Caco-2 (cell line): ENCODE results near the gene CDR2. TPM values are rescaled to one million over a fixed set of nuclear protein-coding genes. Genes with fewer than 3 reads are reported as not detected.

Source experiments
- BruUV-seq: library from RNA; stranded (reverse); fragments of 400-500 nt; replicated peaks from 2 replicates; lab custom pipeline; 2021; lab: Mats Ljungman, UMichigan
- CTCF ChIA-PET: fragments of 300-600 bp; sonication (Branson Sonifier 250); formaldehyde crosslinking; loops from one replicate; lab custom pipeline; 2022; ENCODE audit warnings: antibody characterized with exemption; lab: Charles Lee
- POLR2A ChIA-PET: fragments of 300-600 bp; sonication (Branson Sonifier 250); formaldehyde crosslinking; loops from one replicate; lab custom pipeline; 2022; ENCODE audit warnings: antibody characterized with exemption; lab: Charles Lee
- DNase-seq, 2 experiments: peaks; one replicate each; pipeline versions ENCODE4 v3.0.0 to v3.0.0-alpha.2; 2020 to 2022
- H3K27me3 ChIP-seq: replicated peaks from 2 replicates; pipeline ENCODE4 v1.6.0; 2011; ENCODE audit warnings: low read length; ENCODE audit not compliant: control insufficient read depth, insufficient read depth
- H3K36me3 ChIP-seq: 2 replicates; pipeline ENCODE4 v1.5.1; 2011; ENCODE audit warnings: low read length; ENCODE audit not compliant: control insufficient read depth, insufficient read depth
- H3K4me1 ChIP-seq: fragments of 250-450 bp; sonication (Bioruptor Pico); 2 replicates; pipeline ENCODE4 v1.5.1; 2020; ENCODE audit warnings: mild to moderate bottlenecking
- H3K4me3 ChIP-seq: 2 replicates; pipeline ENCODE4 v1.5.1; 2011; ENCODE audit warnings: low read depth, mild to moderate bottlenecking, control low read depth, low read length
- H3K9me3 ChIP-seq: fragments of 250-450 bp; sonication (Bioruptor Pico); 2 replicates; pipeline ENCODE4 v1.5.1; 2020; ENCODE audit warnings: mild to moderate bottlenecking, moderate library complexity
- H3K27ac Mint-ChIP-seq: one replicate; pipeline ENCODE4 v1.8.0; 2022; ENCODE audit warnings: mixed read lengths; ENCODE audit not compliant: unreplicated experiment
- H3K27me3 Mint-ChIP-seq: one replicate; pipeline ENCODE4 v1.8.0; 2022; ENCODE audit warnings: mixed read lengths; ENCODE audit not compliant: insufficient read depth, unreplicated experiment
- H3K36me3 Mint-ChIP-seq: one replicate; pipeline ENCODE4 v1.8.0; 2022; ENCODE audit warnings: mild to moderate bottlenecking, mixed read lengths; ENCODE audit not compliant: insufficient read depth, unreplicated experiment
- H3K4me1 Mint-ChIP-seq: one replicate; pipeline ENCODE4 v1.8.0; 2022; ENCODE audit warnings: low read depth, mixed read lengths; ENCODE audit not compliant: unreplicated experiment
- H3K4me3 Mint-ChIP-seq: one replicate; pipeline ENCODE4 v1.8.0; 2022; ENCODE audit warnings: mild to moderate bottlenecking, moderate library complexity, mixed read lengths; ENCODE audit not compliant: unreplicated experiment
- H3K9me3 Mint-ChIP-seq: one replicate; pipeline ENCODE4 v1.8.0; 2022; ENCODE audit warnings: mixed read lengths; ENCODE audit not compliant: unreplicated experiment
- intact Hi-C: fragments of 100-400 bp; cut with micrococcal nuclease; formaldehyde crosslinking; loops from one replicate; pipeline ENCODE4 v1.10.0; 2022; ENCODE audit not compliant: unreplicated experiment
- total RNA-seq: library from RNA; stranded (reverse); gene quantifications from 2 replicates; pipeline ENCODE4 v1.2.3, GENCODE V29; 2022
- TF ChIP-seq, protein P1 (sequence below), 2 experiments: fragments of 200-600 bp in 1 of 2; IDR thresholded peaks; 1 replicate in 1 of 2; 2 replicates in 1 of 2; pipeline versions ENCODE4 v1.5.1 to v1.8.0; 2011 to 2022; ENCODE audit warnings: antibody characterized with exemption in 1 of 2, control low read depth in 1 of 2, inconsistent platforms in 1 of 2, low read depth in 1 of 2, low read length in 1 of 2, mild to moderate bottlenecking in 1 of 2, moderate library complexity in 1 of 2; ENCODE audit not compliant: insufficient read depth in 1 of 2, severe bottlenecking in 1 of 2, unreplicated experiment in 1 of 2

The CDR2 gene
- total RNA-seq, 1 experiment from 2014 or later, result 24.3 TPM

DNA sequence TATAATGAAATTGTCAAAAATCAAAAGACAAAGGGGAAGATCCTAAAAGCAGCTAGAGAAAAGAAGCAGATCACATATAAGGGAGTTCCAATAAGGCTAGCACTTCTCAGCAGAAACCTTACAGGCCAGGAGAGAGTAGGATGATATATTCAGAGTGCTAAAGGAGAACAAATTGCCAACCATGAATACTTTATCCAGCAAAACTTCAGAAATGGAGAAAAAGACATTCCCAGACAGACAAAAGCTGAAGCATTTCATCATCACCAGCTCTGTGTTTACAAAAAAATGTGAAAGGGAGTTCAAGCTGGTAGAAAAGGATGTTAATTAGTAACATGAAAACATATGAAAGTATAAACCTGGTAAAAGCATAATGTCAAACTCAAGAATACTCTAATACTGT lies 37.4 kb downstream of the CDR2 start:
- CTCF ChIA-PET, result interaction anchor here (0.8 kb wide), 1 partner anchor 9 kb away, joined by 4 read pairs; no protein-coding TSS in a partner anchor
- H3K27me3 Mint-ChIP-seq, result no peaks in the 10 kb centered on the region
- Histone ChIP-seq H3K4me3 (no peak overlapping the region), H3K9me3 (peaks cover 10% of the 10 kb centered on the region), H3K4me1 (no peaks in the 10 kb centered on the region), H3K27me3 (no peaks in the 10 kb centered on the region), H3K36me3 (peaks cover 5% of the 10 kb centered on the region; the same call in 1 of the 2 replicates)
- no peak for DNase-seq
- no peaks in the 10 kb centered on the region for H3K4me1 Mint-ChIP-seq
- H3K36me3 Mint-ChIP-seq, result peaks cover 86% of the 10 kb centered on the region
- intact Hi-C loops, result no loop called here
- POLR2A ChIA-PET, result no interaction called here
- peaks cover 36% of the 10 kb centered on the region for H3K9me3 Mint-ChIP-seq
- BruUV-seq, result no TSS peak
- no peak overlapping the region for H3K4me3 Mint-ChIP-seq
- TF ChIP-seq, protein P1, sequence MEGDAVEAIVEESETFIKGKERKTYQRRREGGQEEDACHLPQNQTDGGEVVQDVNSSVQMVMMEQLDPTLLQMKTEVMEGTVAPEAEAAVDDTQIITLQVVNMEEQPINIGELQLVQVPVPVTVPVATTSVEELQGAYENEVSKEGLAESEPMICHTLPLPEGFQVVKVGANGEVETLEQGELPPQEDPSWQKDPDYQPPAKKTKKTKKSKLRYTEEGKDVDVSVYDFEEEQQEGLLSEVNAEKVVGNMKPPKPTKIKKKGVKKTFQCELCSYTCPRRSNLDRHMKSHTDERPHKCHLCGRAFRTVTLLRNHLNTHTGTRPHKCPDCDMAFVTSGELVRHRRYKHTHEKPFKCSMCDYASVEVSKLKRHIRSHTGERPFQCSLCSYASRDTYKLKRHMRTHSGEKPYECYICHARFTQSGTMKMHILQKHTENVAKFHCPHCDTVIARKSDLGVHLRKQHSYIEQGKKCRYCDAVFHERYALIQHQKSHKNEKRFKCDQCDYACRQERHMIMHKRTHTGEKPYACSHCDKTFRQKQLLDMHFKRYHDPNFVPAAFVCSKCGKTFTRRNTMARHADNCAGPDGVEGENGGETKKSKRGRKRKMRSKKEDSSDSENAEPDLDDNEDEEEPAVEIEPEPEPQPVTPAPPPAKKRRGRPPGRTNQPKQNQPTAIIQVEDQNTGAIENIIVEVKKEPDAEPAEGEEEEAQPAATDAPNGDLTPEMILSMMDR (IDR thresholded peaks at IDR 0.05; ENCODE audit: insufficient read depth in 1 of 2, low read depth in 1 of 2, low read length in 1 of 2, severe bottlenecking in 1 of 2, unreplicated experiment in 1 of 2), result no peak
- H3K27ac Mint-ChIP-seq, result no peak overlapping the region

GRCh38 chr16:22336581-22336980 lies 37.8 kb downstream of the CDR2 start:
- ChIA-PET POLR2A (no interaction called here), CTCF (interaction anchor here (0.8 kb wide), 1 partner anchor 10 kb away, joined by 4 read pairs; no protein-coding TSS in a partner anchor)
- no peak for DNase-seq
- H3K27me3 ChIP-seq, result no peaks in the 10 kb centered on the region
- Mint-ChIP-seq H3K4me1 (no peaks in the 10 kb centered on the region), H3K36me3 (peaks cover 86% of the 10 kb centered on the region), H3K9me3 (peaks cover 36% of the 10 kb centered on the region), H3K27me3 (no peaks in the 10 kb centered on the region), H3K4me3 (no peak overlapping the region), H3K27ac (no peak overlapping the region)
- peaks cover 10% of the 10 kb centered on the region for H3K9me3 ChIP-seq
- peaks cover 5% of the 10 kb centered on the region; the same call in 1 of the 2 replicates for H3K36me3 ChIP-seq
- intact Hi-C loops, result no loop called here
- H3K4me3 ChIP-seq, result no peak overlapping the region
- H3K4me1 ChIP-seq, result no peaks in the 10 kb centered on the region
- TF ChIP-seq, protein P1 (IDR thresholded peaks at IDR 0.05; ENCODE audit: insufficient read depth in 1 of 2, low read depth in 1 of 2, low read length in 1 of 2, severe bottlenecking in 1 of 2, unreplicated experiment in 1 of 2), result no peak
- TSS peak; percentile 12 for BruUV-seq

DNA sequence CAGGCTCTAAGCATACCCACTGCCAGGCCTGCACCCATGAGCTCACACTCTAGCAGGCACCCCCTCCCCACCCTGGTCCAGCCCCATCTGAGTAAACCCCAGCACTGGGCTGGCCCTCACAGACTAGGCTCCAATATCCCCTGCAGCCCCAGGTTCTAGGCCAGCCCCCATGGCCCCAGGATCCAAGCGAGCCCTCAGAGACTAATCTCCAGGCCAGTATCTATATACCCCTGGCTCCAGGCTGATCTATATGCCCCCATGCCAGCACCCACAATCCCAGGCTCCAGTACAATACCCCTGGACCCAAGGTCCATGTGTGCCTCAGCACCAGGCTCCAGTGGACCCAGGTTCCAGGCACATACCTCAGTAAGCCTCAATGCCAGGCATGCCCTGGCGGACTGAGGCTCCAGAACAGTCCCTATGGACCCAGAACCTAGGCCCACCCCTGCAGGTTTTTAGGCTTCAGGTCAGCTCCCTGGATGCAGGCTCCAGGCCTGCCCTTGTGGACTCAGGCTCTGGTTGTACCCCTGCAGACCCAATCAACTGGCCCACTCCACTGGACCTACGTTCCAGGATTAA lies 38.7 kb downstream of the CDR2 start:
- Histone ChIP-seq H3K27me3 (no peaks in the 10 kb centered on the region), H3K4me3 (no peak overlapping the region), H3K36me3 (peaks cover 5% of the 10 kb centered on the region; the same call in 1 of the 2 replicates), H3K9me3 (peaks cover 10% of the 10 kb centered on the region), H3K4me1 (no peaks in the 10 kb centered on the region)
- TF ChIP-seq, protein P1 (IDR thresholded peaks at IDR 0.05; ENCODE audit: insufficient read depth in 1 of 2, low read depth in 1 of 2, low read length in 1 of 2, severe bottlenecking in 1 of 2, unreplicated experiment in 1 of 2), result no peak
- no peak for DNase-seq
- Mint-ChIP-seq H3K4me3 (no peak overlapping the region), H3K4me1 (no peaks in the 10 kb centered on the region), H3K36me3 (peaks cover 89% of the 10 kb centered on the region), H3K27me3 (no peaks in the 10 kb centered on the region), H3K9me3 (peaks cover 36% of the 10 kb centered on the region), H3K27ac (no peak overlapping the region)
- POLR2A ChIA-PET, result no interaction called here
- intact Hi-C loops, result no loop called here
- CTCF ChIA-PET, result no interaction called here
- no TSS peak for BruUV-seq
